H1 (cell line): ENCODE data around the gene DOCK9. TPM values are rescaled to one million over a fixed set of nuclear protein-coding genes. Genes with fewer than 3 reads are reported as not detected.

Experiments used
- CTCF ChIA-PET: fragments of 300-600 bp; sonication (Branson Sonifier 250); formaldehyde crosslinking; loops from one replicate; lab custom pipeline; 2021; ENCODE audit not compliant: partially characterized antibody; lab: Charles Lee
- POLR2A ChIA-PET: fragments of 300-600 bp; sonication (Branson Sonifier 250); formaldehyde crosslinking; loops from one replicate; lab custom pipeline; 2021; ENCODE audit warnings: inconsistent platforms; ENCODE audit not compliant: partially characterized antibody; lab: Charles Lee
- DNase-seq, 2 experiments: peaks; one replicate each; pipeline versions ENCODE4 v3.0.0 to v3.0.0-alpha.2; 2010 to 2022; ENCODE audit warnings: low spot score in 2 of 2, low read depth in 1 of 2, mixed read lengths in 1 of 2
- FAIRE-seq: peaks from 2 replicates; lab custom pipeline; 2011; peaks lifted over from hg19 to GRCh38; lab: Jason Lieb, UNC
- H2AFZ ChIP-seq: 2 replicates; pipeline ENCODE4 v1.8.1; 2012; ENCODE audit warnings: low read length, inconsistent platforms
- H2AK5ac ChIP-seq: 2 replicates; pipeline ENCODE4 v1.6.1; 2013; ENCODE audit warnings: low read depth, low read length
- H2BK120ac ChIP-seq: replicated peaks from 2 replicates; pipeline ENCODE3; 2013; ENCODE audit warnings: low read depth, low read length, inconsistent platforms
- H2BK12ac ChIP-seq: 2 replicates; pipeline ENCODE4 v1.6.1; 2013; ENCODE audit warnings: low read depth, low read length
- H2BK15ac ChIP-seq: 2 replicates; pipeline ENCODE4 v1.6.1; 2013; ENCODE audit warnings: low read length
- H2BK20ac ChIP-seq: 2 replicates; pipeline ENCODE4 v1.6.1; 2013; ENCODE audit warnings: low read length
- H2BK5ac ChIP-seq: 2 replicates; pipeline ENCODE4 v1.6.1; 2013; ENCODE audit warnings: low read depth, low read length
- H3K14ac ChIP-seq: 2 replicates; pipeline ENCODE4 v1.6.1; 2013; ENCODE audit warnings: inconsistent platforms; ENCODE audit not compliant: insufficient read length
- H3K18ac ChIP-seq: 2 replicates; pipeline ENCODE4 v1.6.1; 2013; ENCODE audit warnings: low read length; ENCODE audit errors: extremely low read depth
- H3K23ac ChIP-seq: 2 replicates; pipeline ENCODE4 v1.6.1; 2013; ENCODE audit warnings: inconsistent platforms; ENCODE audit not compliant: insufficient read length
- H3K23me2 ChIP-seq: 2 replicates; pipeline ENCODE4 v1.6.1; 2013; ENCODE audit warnings: low read depth, low read length
- H3K27ac ChIP-seq: 2 replicates; pipeline ENCODE4 v1.6.1; 2011; ENCODE audit warnings: low read depth, low read length, inconsistent platforms
- H3K27me3 ChIP-seq, 4 experiments: replicated peaks in 1 of 4; 1 replicate in 1 of 4; 2 replicates in 3 of 4; pipeline versions ENCODE4 v1.6.1 to v1.8.1; 2011 to 2013; ENCODE audit warnings: low read length in 3 of 4, mild to moderate bottlenecking in 3 of 4, inconsistent platforms in 2 of 4, mixed read lengths in 2 of 4, moderate library complexity in 1 of 4; ENCODE audit not compliant: control insufficient read depth in 3 of 4, insufficient read depth in 3 of 4; ENCODE audit errors: extremely low read depth in 1 of 4
- H3K36me3 ChIP-seq, 4 experiments: 2 replicates each; pipeline versions ENCODE4 v1.6.1 to v1.8.1; 2011 to 2013; ENCODE audit warnings: mild to moderate bottlenecking in 4 of 4, low read length in 3 of 4, moderate library complexity in 2 of 4, control low read depth in 1 of 4, inconsistent platforms in 1 of 4; ENCODE audit not compliant: insufficient read depth in 4 of 4, control insufficient read depth in 2 of 4
- H3K4ac ChIP-seq: replicated peaks from 2 replicates; pipeline ENCODE3; 2013; ENCODE audit warnings: low read length, low read depth, mixed read lengths, inconsistent platforms; ENCODE audit not compliant: insufficient read length
- H3K4me1 ChIP-seq, 4 experiments: replicated peaks in 1 of 4; 1 replicate in 1 of 4; 2 replicates in 3 of 4; pipeline versions ENCODE4 v1.6.1 to v1.8.1; 2011 to 2013; ENCODE audit warnings: low read length in 3 of 4, inconsistent platforms in 2 of 4, mixed read lengths in 1 of 4; ENCODE audit not compliant: insufficient read depth in 4 of 4, control insufficient read depth in 3 of 4
- H3K4me2 ChIP-seq, 2 experiments: 2 replicates each; pipeline versions ENCODE4 v1.6.1 to v1.8.1; 2011 to 2013; ENCODE audit warnings: low read depth in 2 of 2, low read length in 2 of 2, control low read depth in 1 of 2, inconsistent platforms in 1 of 2, mild to moderate bottlenecking in 1 of 2; ENCODE audit not compliant: insufficient read depth in 1 of 2
- H3K4me3 ChIP-seq, 4 experiments: fragments of 200-600, 300-600 bp in 1 of 4; sonication (generic), shearing (Covaris generic), sonication (Bioruptor Twin) in 1 of 4; 2 replicates each; pipeline versions ENCODE4 v1.5.1 to v1.8.1; 2011 to 2016; ENCODE audit warnings: low read length in 4 of 4, low read depth in 3 of 4, control low read depth in 2 of 4, inconsistent platforms in 2 of 4, mild to moderate bottlenecking in 2 of 4, mixed read lengths in 1 of 4, moderate library complexity in 1 of 4; ENCODE audit not compliant: insufficient read depth in 2 of 4; ENCODE audit errors: extremely low read depth in 1 of 4
- H3K56ac ChIP-seq: replicated peaks from 2 replicates; pipeline ENCODE3; 2013; ENCODE audit warnings: low read depth, mild to moderate bottlenecking, mixed read lengths, low read length, inconsistent platforms; ENCODE audit not compliant: insufficient read length
- H3K79me1 ChIP-seq: 2 replicates; pipeline ENCODE4 v1.6.1; 2013; ENCODE audit warnings: low read depth, low read length, control low read depth
- H3K79me2 ChIP-seq, 2 experiments: 2 replicates each; pipeline versions ENCODE4 v1.6.1 to v1.8.1; 2012 to 2013; ENCODE audit warnings: low read length in 2 of 2, mild to moderate bottlenecking in 2 of 2, inconsistent platforms in 1 of 2; ENCODE audit not compliant: insufficient read depth in 2 of 2, control insufficient read depth in 1 of 2
- H3K9ac ChIP-seq, 4 experiments: replicated peaks in 1 of 4; 1 replicate in 1 of 4; 2 replicates in 3 of 4; pipeline versions ENCODE4 v1.6.1 to v1.8.1; 2011 to 2013; ENCODE audit warnings: low read depth in 3 of 4, low read length in 3 of 4, control low read depth in 2 of 4, mild to moderate bottlenecking in 2 of 4, moderate library complexity in 2 of 4, inconsistent platforms in 1 of 4; ENCODE audit errors: extremely low read depth in 1 of 4
- H3K9me3 ChIP-seq, 2 experiments: 2 replicates each; pipeline versions ENCODE4 v1.6.1 to v1.8.1; 2012 to 2013; ENCODE audit warnings: mild to moderate bottlenecking in 2 of 2, moderate library complexity in 2 of 2, control low read depth in 1 of 2, inconsistent platforms in 1 of 2, low read depth in 1 of 2, low read length in 1 of 2, mixed read lengths in 1 of 2; ENCODE audit not compliant: insufficient read depth in 2 of 2
- H4K20me1 ChIP-seq, 2 experiments: replicated peaks in 1 of 2; 2 replicates each; pipeline versions ENCODE3 to v1.8.1; 2011 to 2013; ENCODE audit warnings: inconsistent platforms in 2 of 2, low read length in 2 of 2, mild to moderate bottlenecking in 1 of 2; ENCODE audit not compliant: insufficient read depth in 2 of 2, control insufficient read depth in 1 of 2
- H4K5ac ChIP-seq: 2 replicates; pipeline ENCODE4 v1.6.1; 2013; ENCODE audit warnings: low read length, low read depth, mixed read lengths, inconsistent platforms; ENCODE audit not compliant: insufficient read length
- H4K8ac ChIP-seq: 2 replicates; pipeline ENCODE4 v1.8.0; 2013; ENCODE audit warnings: mild to moderate bottlenecking, moderate library complexity, low read length, inconsistent platforms; ENCODE audit not compliant: insufficient read depth; ENCODE audit errors: extremely low read depth
- H4K91ac ChIP-seq: replicated peaks from 2 replicates; pipeline ENCODE3; 2013; ENCODE audit warnings: low read length, mixed read lengths, inconsistent platforms; ENCODE audit not compliant: insufficient read length
- CTBP2 ChIP-seq: IDR thresholded peaks from 2 replicates; pipeline ENCODE4 v1.7.0; 2011; ENCODE audit warnings: borderline replicate concordance, mild to moderate bottlenecking, moderate library complexity, mixed read lengths, low read length; ENCODE audit not compliant: insufficient read depth, insufficient read length
- RBBP5 ChIP-seq: IDR thresholded peaks from 2 replicates; pipeline ENCODE4 v1.7.1; 2012; ENCODE audit warnings: low read depth, mild to moderate bottlenecking, inconsistent platforms, low read length, moderate library complexity, borderline replicate concordance
- WGBS, 2 experiments: shearing (Covaris generic) in 1 of 2; methylation state at CpG; one replicate each; pipeline versions ENCODE4 v1.1.6 to v1.1.7; 2013 to 2015; ENCODE audit warnings: low lambda C conversion rate in 2 of 2, mixed read lengths in 2 of 2, inconsistent platforms in 1 of 2, low coverage in 1 of 2, missing lambda C conversion rate in 1 of 2; ENCODE audit not compliant: insufficient replicate concordance in 2 of 2, insufficient coverage in 1 of 2, insufficient read length in 1 of 2; ENCODE audit errors: extremely low coverage in 1 of 2, missing lambda C conversion rate in 1 of 2; 5-methylcytosine and 5-hydroxymethylcytosine counted together
- polyA plus RNA-seq, 7 experiments: library from polyadenylated mRNA; depleted of rRNA in 3 of 7; stranded (reverse) in 5 of 7; unstranded in 2 of 7; fragments of >200 nt in 5 of 7; fragments of 200-250 nt in 2 of 7; gene quantifications; 1 replicate in 5 of 7; 2 replicates in 1 of 7; 4 replicates in 1 of 7; pipeline versions ENCODE4 v1.2.1 to v1.2.3, GENCODE V29; 2011 to 2013; ENCODE audit warnings: missing spikeins in 2 of 7, mixed read lengths in 2 of 7
- total RNA-seq: library from RNA; stranded (reverse); fragmentation: NEBNext Ultra II Directional; extraction: Animal tissue kit (Norgen Biotek cat#: 25700); gene quantifications from 2 replicates; pipeline ENCODE4 v1.2.1, GENCODE V29; 2021

The DOCK9 gene
- total and polyA plus RNA-seq, 2 of the 8 experiments (the other 6 are each of a cell fraction or from before 2014, with no cell fraction given), result 21.6 to 31.5 TPM

- Histone ChIP-seq H3K9ac (no peak overlapping the region), H2BK12ac (no peak overlapping the region), H2AFZ (no peak overlapping the region), H2BK15ac (no peak overlapping the region), H2BK20ac (no peak overlapping the region), H3K79me2 (no peaks in the 10 kb centered on the region), H3K4me2 (no peak overlapping the region), H3K27ac (no peak overlapping the region), H3K18ac (no peak overlapping the region), H3K36me3 (no peaks in the 10 kb centered on the region), H2BK5ac (no peak overlapping the region), H3K27me3 (peaks cover 0 to 2% (median 0%) of the 10 kb centered on the region in 4 experiments; a peak in 1 of 7 replicates), H4K20me1 (no peaks in the 10 kb centered on the region), H4K5ac (no peak overlapping the region), H2AK5ac (no peak overlapping the region), H3K79me1 (no peaks in the 10 kb centered on the region), H3K4me3 (no peak overlapping the region)
- ChIA-PET CTCF (interaction anchor here (0.7 to 4.9 kb wide), 10 partner anchors 11 to 316 kb away, joined by 3 to 37 read pairs (median 4); no protein-coding TSS in a partner anchor), POLR2A (no interaction called here)
- no peak for FAIRE-seq
- WGBS, 2 experiments, result 86% methylated on average over 15 of the region's 15 CpGs; no CpG with 5 or more reads in 1 of the 2 experiments
- TF ChIP-seq CTBP2 (no peak), RBBP5 (no peak)
- TF ChIP-seq, all 59 proteins: peak for 0
- H3K4me1 ChIP-seq, result peaks cover 0 to 4% (median 1%) of the 10 kb centered on the region in 4 experiments; a peak in 2 of 7 replicates
- H3K14ac ChIP-seq, result no peak overlapping the region
- H2BK120ac ChIP-seq, result no peak overlapping the region
- DNase-seq, result no peak
- H3K9me3 ChIP-seq, result no peaks in the 10 kb centered on the region
- H3K4ac ChIP-seq, result no peak overlapping the region
- no peak overlapping the region for H3K23ac ChIP-seq
- H3K56ac ChIP-seq, result no peak overlapping the region
- H3K23me2 ChIP-seq, result no peaks in the 10 kb centered on the region
- H4K91ac ChIP-seq, result no peak overlapping the region
- no peak overlapping the region for H4K8ac ChIP-seq
Measured at GRCh38 chr13:98761986-98762616, 215.8 kb downstream of the DOCK9 start.
